ENCODE data around the gene CA5A.

GRCh38 chr16:87984632-87985267 lies 48.4 kb upstream of the CA5A start:
- TF ChIP-seq CTCF (conservative IDR thresholded peaks at IDR 0.05; ENCODE audit: low read depth, low read length) (no peak), POLR2A (IDR thresholded peaks at IDR 0.05; ENCODE audit: low read depth, low read length) (no peak), USF2 (IDR thresholded peaks at IDR 0.05; ENCODE audit: low read depth, low read length) (no peak)

Data from IMR-90 (cell line).